Osteocyte (in vitro differentiated cells): ENCODE measurements around the gene SLIT1. TPM values are rescaled to one million over a fixed set of nuclear protein-coding genes. Genes with fewer than 3 reads are reported as not detected.

Experiments
- DNase-seq: peaks from one replicate; pipeline ENCODE4 v3.0.0; 2021; ENCODE audit warnings: mixed read lengths; ENCODE audit not compliant: unreplicated experiment; ENCODE audit errors: extremely low spot score
- H3K27ac Mint-ChIP-seq: one replicate; pipeline ENCODE4 v1.8.0; 2021; ENCODE audit warnings: mild to moderate bottlenecking, mixed read lengths; ENCODE audit not compliant: unreplicated experiment
- H3K27me3 Mint-ChIP-seq: one replicate; pipeline ENCODE4 v1.8.0; 2021; ENCODE audit warnings: mixed read lengths; ENCODE audit not compliant: unreplicated experiment
- H3K36me3 Mint-ChIP-seq: one replicate; pipeline ENCODE4 v1.8.0; 2021; ENCODE audit warnings: mixed read lengths; ENCODE audit not compliant: unreplicated experiment
- H3K4me1 Mint-ChIP-seq: one replicate; pipeline ENCODE4 v1.8.0; 2021; ENCODE audit warnings: mixed read lengths; ENCODE audit not compliant: unreplicated experiment
- H3K4me3 Mint-ChIP-seq: one replicate; pipeline ENCODE4 v1.8.0; 2021; ENCODE audit warnings: mild to moderate bottlenecking, moderate library complexity, mixed read lengths; ENCODE audit not compliant: unreplicated experiment
- H3K9me3 Mint-ChIP-seq: one replicate; pipeline ENCODE4 v1.8.0; 2021; ENCODE audit warnings: mixed read lengths; ENCODE audit not compliant: unreplicated experiment
- CTCF ChIP-seq: fragments of 200-600 bp; sonication (generic); IDR thresholded peaks from 2 replicates; pipeline ENCODE4 v1.5.0; 2021; ENCODE audit warnings: antibody characterized with exemption, mild to moderate bottlenecking, moderate library complexity
- total RNA-seq: library from RNA; stranded (reverse); gene quantifications from 2 replicates; pipeline ENCODE4 v1.2.1, GENCODE V29; 2021

SLIT1 gene
- total RNA-seq, 1 donor from 2014 or later = not detected

- Mint-ChIP-seq H3K9me3 (no peaks in the 10 kb centered on the region), H3K27ac (no peak overlapping the region), H3K4me3 (no peak overlapping the region), H3K36me3 (peaks cover 26% of the 10 kb centered on the region), H3K4me1 (peaks cover 9% of the 10 kb centered on the region), H3K27me3 (no peaks in the 10 kb centered on the region)
- TF ChIP-seq CTCF = no peak
- DNase-seq = no peak
These were observed 207.1 kb downstream of the SLIT1 start for GRCh38 chr10:96978621-96979154.

GRCh38 chr10:96975136-96975535, 210.6 kb downstream of the SLIT1 start:
- Mint-ChIP-seq H3K36me3 (no peaks in the 10 kb centered on the region), H3K4me1 (peaks cover 9% of the 10 kb centered on the region), H3K27me3 (no peaks in the 10 kb centered on the region), H3K9me3 (no peaks in the 10 kb centered on the region), H3K4me3 (no peak overlapping the region), H3K27ac (no peak overlapping the region)
- TF ChIP-seq CTCF = no peak
- DNase-seq = no peak

GRCh38 chr10:96973809-96974747, 211.7 kb downstream of the SLIT1 start:
- Mint-ChIP-seq H3K9me3 (no peaks in the 10 kb centered on the region), H3K4me1 (peaks cover 9% of the 10 kb centered on the region), H3K36me3 (no peaks in the 10 kb centered on the region), H3K27me3 (no peaks in the 10 kb centered on the region), H3K27ac (no peak overlapping the region), H3K4me3 (no peak overlapping the region)
- DNase-seq = no peak
- no peak for TF ChIP-seq CTCF

- DNase-seq = no peak
- Mint-ChIP-seq H3K27ac (no peak overlapping the region), H3K27me3 (no peaks in the 10 kb centered on the region), H3K9me3 (no peaks in the 10 kb centered on the region), H3K4me1 (peaks cover 19% of the 10 kb centered on the region), H3K4me3 (no peak overlapping the region), H3K36me3 (peaks cover 2% of the 10 kb centered on the region)
- TF ChIP-seq CTCF = no peak
These were observed 213.5 kb downstream of the SLIT1 start for GRCh38 chr10:96972264-96972663.

GRCh38 chr10:96971324-96971723, 214.4 kb downstream of the SLIT1 start:
- DNase-seq = no peak
- Mint-ChIP-seq H3K9me3 (no peaks in the 10 kb centered on the region), H3K4me1 (peaks cover 21% of the 10 kb centered on the region), H3K36me3 (peaks cover 7% of the 10 kb centered on the region), H3K27ac (no peak overlapping the region), H3K27me3 (no peaks in the 10 kb centered on the region), H3K4me3 (no peak overlapping the region)
- TF ChIP-seq CTCF = no peak
